Vagina (tissue), 2 donors: ENCODE data around the gene MIGA2. TPM values are rescaled to one million over a fixed set of nuclear protein-coding genes. Genes with fewer than 3 reads are reported as not detected.

Experiments used
- DNase-seq, 2 donors: peaks; one replicate each; pipeline ENCODE4 v3.0.0-alpha.2; 2017; ENCODE audit errors: extremely low spot score in 2 of 2
- H3K27ac ChIP-seq: fragments of 200-600 bp; sonication (generic); one replicate; pipeline ENCODE4 v1.5.1; 2019
- H3K27me3 ChIP-seq: fragments of 200-600 bp; sonication (generic); one replicate; pipeline ENCODE4 v1.5.1; 2019
- H3K36me3 ChIP-seq, 2 donors: fragments of 200-600 bp; sonication (generic); one replicate each; pipeline ENCODE4 v1.5.1; 2017 to 2019
- H3K4me1 ChIP-seq: fragments of 200-600 bp; sonication (generic); one replicate; pipeline ENCODE4 v1.5.1; 2019
- H3K4me3 ChIP-seq, 2 donors: fragments of 200-600 bp; sonication (generic); 1 replicate in 1 of 2; 2 replicates in 1 of 2; pipeline ENCODE4 v1.5.1; 2016 to 2019
- H3K9me3 ChIP-seq: fragments of 200-600 bp; sonication (generic); one replicate; pipeline ENCODE4 v1.5.1; 2019
- POLR2A ChIP-seq, 2 donors: fragments of 450-650 bp; IDR thresholded peaks; one replicate each; pipeline ENCODE4 v1.6.1; 2017; ENCODE audit warnings: antibody characterized with exemption in 2 of 2, mild to moderate bottlenecking in 2 of 2, moderate library complexity in 2 of 2
- POLR2AphosphoS5 ChIP-seq, 2 donors: sonication (generic); formaldehyde crosslinking; IDR thresholded peaks; one replicate each; pipeline ENCODE4 v1.9.0; 2017; ENCODE audit warnings: antibody characterized with exemption in 2 of 2, mild to moderate bottlenecking in 2 of 2, low read depth in 1 of 2; ENCODE audit not compliant: insufficient read depth in 1 of 2
- intact Hi-C: fragments of 100-400 bp; cut with DNase I; formaldehyde crosslinking; loops from one replicate; pipeline ENCODE4 v1.15.1; 2023
- total RNA-seq: library from RNA; depleted of rRNA; stranded (reverse); fragments of >200 nt; gene quantifications from one replicate; pipeline ENCODE4 v1.2.3, GENCODE V29; 2016
- TF ChIP-seq, protein P1 (sequence below), 3 experiments: fragments of 450-650 bp in 2 of 3; fragments of 200-600 bp in 1 of 3; sonication (generic) in 1 of 3; IDR thresholded peaks; one replicate each; pipeline ENCODE4 v1.5.1; 2017 to 2019; ENCODE audit warnings: antibody characterized with exemption in 3 of 3, mild to moderate bottlenecking in 2 of 3, moderate library complexity in 2 of 3

The MIGA2 gene
- total RNA-seq, 1 donor from 2014 or later, result 35.1 TPM

DNA sequence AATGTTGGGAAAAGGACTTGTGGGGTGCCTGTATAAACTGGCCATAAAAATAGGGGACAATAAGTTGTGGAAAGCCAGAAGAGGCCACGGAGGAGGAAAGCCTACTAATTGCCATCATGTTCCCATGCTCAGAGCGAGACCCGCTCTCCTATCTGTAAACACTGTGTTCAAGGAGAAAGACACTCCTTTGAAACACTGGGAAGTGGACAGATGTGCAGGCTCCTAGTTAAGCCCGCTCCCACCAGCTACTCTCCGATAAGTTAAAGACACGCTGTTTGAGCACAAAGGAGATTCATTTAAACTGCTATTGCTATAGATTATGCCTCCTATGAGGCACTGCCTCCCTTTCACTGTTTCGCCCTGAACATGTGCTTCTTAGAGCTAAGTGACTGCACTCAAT lies 64.9 kb downstream of the MIGA2 start:
- intact Hi-C loops, result no loop called here
- no peak for DNase-seq
- TF ChIP-seq POLR2AphosphoS5 (IDR thresholded peaks at IDR 0.05; ENCODE audit: insufficient read depth in 1 of 2, low read depth in 1 of 2) (no peak), POLR2A (IDR thresholded peaks at IDR 0.05) (no peak)
- TF ChIP-seq, protein P1, sequence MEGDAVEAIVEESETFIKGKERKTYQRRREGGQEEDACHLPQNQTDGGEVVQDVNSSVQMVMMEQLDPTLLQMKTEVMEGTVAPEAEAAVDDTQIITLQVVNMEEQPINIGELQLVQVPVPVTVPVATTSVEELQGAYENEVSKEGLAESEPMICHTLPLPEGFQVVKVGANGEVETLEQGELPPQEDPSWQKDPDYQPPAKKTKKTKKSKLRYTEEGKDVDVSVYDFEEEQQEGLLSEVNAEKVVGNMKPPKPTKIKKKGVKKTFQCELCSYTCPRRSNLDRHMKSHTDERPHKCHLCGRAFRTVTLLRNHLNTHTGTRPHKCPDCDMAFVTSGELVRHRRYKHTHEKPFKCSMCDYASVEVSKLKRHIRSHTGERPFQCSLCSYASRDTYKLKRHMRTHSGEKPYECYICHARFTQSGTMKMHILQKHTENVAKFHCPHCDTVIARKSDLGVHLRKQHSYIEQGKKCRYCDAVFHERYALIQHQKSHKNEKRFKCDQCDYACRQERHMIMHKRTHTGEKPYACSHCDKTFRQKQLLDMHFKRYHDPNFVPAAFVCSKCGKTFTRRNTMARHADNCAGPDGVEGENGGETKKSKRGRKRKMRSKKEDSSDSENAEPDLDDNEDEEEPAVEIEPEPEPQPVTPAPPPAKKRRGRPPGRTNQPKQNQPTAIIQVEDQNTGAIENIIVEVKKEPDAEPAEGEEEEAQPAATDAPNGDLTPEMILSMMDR (IDR thresholded peaks at IDR 0.05), result no peak
- Histone ChIP-seq H3K4me3 (no peak overlapping the region), H3K27me3 (no peaks in the 10 kb centered on the region), H3K36me3 (peaks cover 0 to 15% of the 10 kb centered on the region in 2 donors), H3K27ac (no peak overlapping the region), H3K9me3 (no peaks in the 10 kb centered on the region), H3K4me1 (no peaks in the 10 kb centered on the region)

DNA sequence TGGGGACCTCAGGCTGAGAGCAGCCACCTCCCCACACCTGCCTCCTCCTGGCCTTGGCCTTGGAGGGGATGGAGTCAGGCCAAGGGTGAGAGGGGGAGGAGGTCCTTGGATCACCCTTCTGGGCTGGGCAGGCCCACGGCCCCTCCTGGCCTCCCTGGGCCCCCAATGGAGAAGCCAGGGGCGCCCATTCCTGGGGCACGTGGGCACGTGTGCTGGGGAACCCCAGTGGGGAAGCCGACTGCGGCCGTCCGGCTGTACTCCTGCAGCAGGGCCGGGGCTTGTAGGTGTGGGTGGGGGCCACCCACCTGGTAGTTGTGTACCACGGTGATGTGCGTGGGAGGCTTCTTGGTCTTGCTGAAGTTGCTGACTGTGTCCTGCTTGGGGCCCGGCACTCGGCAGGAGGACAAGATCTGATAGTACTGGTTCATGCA lies 65.7 kb downstream of the MIGA2 start:
- Histone ChIP-seq H3K4me3 (no peak overlapping the region), H3K9me3 (no peaks in the 10 kb centered on the region), H3K27me3 (no peaks in the 10 kb centered on the region), H3K27ac (no peak overlapping the region), H3K36me3 (peaks cover 0 to 15% of the 10 kb centered on the region in 2 donors), H3K4me1 (no peaks in the 10 kb centered on the region)
- DNase-seq, result no peak
- intact Hi-C loops, result no loop called here
- TF ChIP-seq, protein P1 (IDR thresholded peaks at IDR 0.05), result no peak
- TF ChIP-seq POLR2AphosphoS5 (IDR thresholded peaks at IDR 0.05; ENCODE audit: insufficient read depth in 1 of 2, low read depth in 1 of 2), result no peak

DNA sequence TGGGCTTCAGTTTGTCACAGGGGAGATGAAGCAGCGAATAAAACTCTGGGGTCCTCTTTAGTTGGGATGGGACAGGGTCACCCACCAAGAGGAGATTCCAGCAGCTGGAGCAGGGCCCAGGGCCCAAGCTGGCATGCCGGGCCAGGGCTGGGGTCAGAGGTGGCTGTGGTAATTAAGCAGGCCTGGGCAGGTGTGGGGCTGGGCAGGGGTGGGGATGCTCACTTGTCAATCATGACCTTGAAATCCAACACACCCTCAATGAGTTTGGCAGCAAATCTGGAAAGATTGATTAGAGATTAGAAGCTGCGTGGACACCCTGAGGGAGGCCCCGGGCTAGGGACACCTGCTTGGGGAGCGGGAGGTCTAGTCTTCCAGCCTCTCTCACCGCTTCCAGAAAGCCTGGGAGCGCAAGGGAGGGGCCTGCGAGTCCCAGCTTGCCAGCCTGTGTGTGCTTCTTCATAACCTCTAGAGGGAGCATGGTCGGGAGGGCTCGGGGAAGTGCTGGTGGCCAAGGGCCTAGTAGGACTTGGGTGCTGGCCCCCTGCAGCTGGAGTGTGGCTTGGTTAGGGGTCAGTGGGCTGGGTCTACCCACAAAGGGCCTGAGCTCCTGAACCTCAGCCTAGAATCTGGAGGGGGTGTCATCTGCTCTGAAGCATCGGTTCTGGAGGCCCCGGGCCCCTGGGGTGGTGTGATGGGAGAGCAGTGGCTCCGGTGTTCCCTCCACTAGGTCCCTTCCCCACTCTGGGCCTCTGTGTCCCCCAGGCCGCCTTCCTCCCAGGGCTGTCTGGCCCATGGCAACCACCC lies 66.6 kb downstream of the MIGA2 start:
- TF ChIP-seq, protein P1 (IDR thresholded peaks at IDR 0.05), result no peak
- TF ChIP-seq POLR2AphosphoS5 (IDR thresholded peaks at IDR 0.05; ENCODE audit: insufficient read depth in 1 of 2, low read depth in 1 of 2), result no peak
- no peak for TF ChIP-seq POLR2A (IDR thresholded peaks at IDR 0.05)
- no peaks in the 10 kb centered on the region for H3K27me3 ChIP-seq
- H3K4me1 ChIP-seq, result no peaks in the 10 kb centered on the region
- H3K27ac ChIP-seq, result no peak overlapping the region
- DNase-seq, result no peak
- intact Hi-C loops, result no loop called here
- peaks cover 0 to 12% of the 10 kb centered on the region in 2 donors for H3K36me3 ChIP-seq
- no peak overlapping the region for H3K4me3 ChIP-seq
- no peaks in the 10 kb centered on the region for H3K9me3 ChIP-seq

DNA sequence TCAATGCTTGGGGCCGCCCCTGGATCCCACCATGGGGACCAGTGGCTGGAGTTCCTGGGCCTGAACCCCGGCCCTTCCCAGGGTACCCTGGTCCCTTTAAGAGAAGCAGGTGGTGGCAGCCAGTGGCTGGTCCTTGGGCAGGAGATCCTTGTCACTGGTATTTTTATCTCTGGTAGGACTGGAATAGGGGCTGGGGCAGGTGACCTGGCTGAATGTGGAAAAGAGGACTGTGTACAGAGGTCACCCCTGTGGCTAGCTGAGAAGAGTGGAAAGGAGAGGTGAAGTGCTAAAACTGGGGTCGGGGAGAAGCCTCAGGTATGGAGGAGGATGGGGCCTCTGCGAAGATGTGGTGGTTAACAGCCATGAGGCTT lies 67.2 kb downstream of the MIGA2 start:
- Histone ChIP-seq H3K36me3 (peaks cover 0 to 6% of the 10 kb centered on the region in 2 donors), H3K4me3 (no peak overlapping the region), H3K27ac (no peak overlapping the region), H3K4me1 (peaks cover 5% of the 10 kb centered on the region), H3K27me3 (no peaks in the 10 kb centered on the region), H3K9me3 (no peaks in the 10 kb centered on the region)
- no peak for DNase-seq
- TF ChIP-seq, protein P1 (IDR thresholded peaks at IDR 0.05), result no peak
- TF ChIP-seq POLR2A (IDR thresholded peaks at IDR 0.05), result no peak
- no peak for TF ChIP-seq POLR2AphosphoS5 (IDR thresholded peaks at IDR 0.05; ENCODE audit: insufficient read depth in 1 of 2, low read depth in 1 of 2)
- intact Hi-C loops, result no loop called here

DNA sequence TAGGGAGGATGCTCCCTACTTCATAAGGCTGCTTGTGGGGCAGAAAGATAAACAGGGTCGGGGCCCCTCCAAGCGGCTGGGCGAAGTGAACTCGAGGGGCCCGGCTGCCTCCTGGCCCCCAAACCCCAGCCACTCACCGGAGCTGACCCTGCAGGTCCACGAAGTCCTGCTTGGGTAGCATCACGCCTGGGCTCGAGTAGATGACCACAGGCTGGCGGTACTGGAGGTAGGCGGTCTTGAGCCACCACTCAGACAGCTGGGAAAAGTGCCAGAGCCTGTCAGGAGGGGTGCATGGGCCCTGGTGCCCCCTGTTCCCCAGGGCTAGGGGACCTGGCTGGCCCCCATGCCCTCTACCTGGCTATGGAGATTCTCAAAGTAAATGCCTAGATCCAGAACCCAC lies 67.6 kb downstream of the MIGA2 start:
- intact Hi-C loops, result no loop called here

More for the DNA sequence above, 67.6 kb downstream of the MIGA2 start:
- H3K27ac ChIP-seq, result no peak overlapping the region
- TF ChIP-seq POLR2AphosphoS5 (IDR thresholded peaks at IDR 0.05; ENCODE audit: insufficient read depth in 1 of 2, low read depth in 1 of 2) (no peak), POLR2A (IDR thresholded peaks at IDR 0.05) (no peak)
- TF ChIP-seq, protein P1 (IDR thresholded peaks at IDR 0.05), result no peak
- peaks cover 0 to 6% of the 10 kb centered on the region in 2 donors for H3K36me3 ChIP-seq
- no peak overlapping the region for H3K4me3 ChIP-seq
- H3K27me3 ChIP-seq, result no peaks in the 10 kb centered on the region
- no peaks in the 10 kb centered on the region for H3K9me3 ChIP-seq
- H3K4me1 ChIP-seq, result peaks cover 9% of the 10 kb centered on the region
- DNase-seq, result no peak
